SK-N-SH (cell line): ENCODE results near the gene SMARCA4. TPM values are rescaled to one million over a fixed set of nuclear protein-coding genes. Genes with fewer than 3 reads are reported as not detected.

Experiments used
- CTCF ChIA-PET: fragments of 300-600, 350-600 bp; formaldehyde crosslinking; extraction: SDS; loops from one replicate; lab custom pipeline; 2021; lab: Yijun Ruan, JAX
- POLR2A ChIA-PET: fragments of 350-600 bp; sonication (Branson Sonifier 250); formaldehyde crosslinking; extraction: SDS; loops from one replicate; lab custom pipeline; 2020; ENCODE audit warnings: antibody characterized with exemption, inconsistent platforms; lab: Yijun Ruan, JAX
- DNase-seq: peaks from one replicate; pipeline ENCODE4 v3.0.0; 2012
- H2AFZ ChIP-seq: fragments of 200-600 bp; sonication (generic); 2 replicates; pipeline ENCODE4 v1.8.1; 2016; ENCODE audit warnings: antibody characterized with exemption, mild to moderate bottlenecking, low read depth
- H3F3A ChIP-seq: fragments of 200-600 bp; sonication (generic); replicated peaks from 2 replicates; pipeline ENCODE3; 2016; ENCODE audit warnings: antibody characterized with exemption, mild to moderate bottlenecking; ENCODE audit not compliant: insufficient read depth
- H3K27ac ChIP-seq, 2 experiments: fragments of 200-500 bp in 1 of 2; fragments of 200-600 bp in 1 of 2; sonication (Bioruptor generic) in 1 of 2; sonication (generic), shearing (Covaris generic) in 1 of 2; 2 replicates each; pipeline versions ENCODE4 v1.5.1 to v1.6.1; 2014 to 2016; ENCODE audit warnings: low read depth in 2 of 2, inconsistent platforms in 1 of 2, low read length in 1 of 2, mild to moderate bottlenecking in 1 of 2, mixed read lengths in 1 of 2
- H3K27me3 ChIP-seq: fragments of 200-600 bp; sonication (generic), shearing (Covaris generic); 2 replicates; pipeline ENCODE4 v1.6.1; 2016; ENCODE audit warnings: mixed run types; ENCODE audit not compliant: insufficient read depth
- H3K36me3 ChIP-seq, 2 experiments: fragments of 200-500 bp in 1 of 2; fragments of 200-600 bp in 1 of 2; sonication (Bioruptor generic) in 1 of 2; sonication (generic) in 1 of 2; replicated peaks in 1 of 2; 2 replicates each; pipeline versions ENCODE3 to v1.5.1; 2014 to 2016; ENCODE audit warnings: low read length in 1 of 2, mild to moderate bottlenecking in 1 of 2; ENCODE audit not compliant: insufficient read depth in 2 of 2, control insufficient read depth in 1 of 2
- H3K4me1 ChIP-seq, 2 experiments: fragments of 200-500 bp in 1 of 2; fragments of 200-600 bp in 1 of 2; sonication (Bioruptor generic) in 1 of 2; sonication (generic), shearing (Covaris generic) in 1 of 2; 2 replicates each; pipeline versions ENCODE4 v1.5.1 to v1.6.1; 2014 to 2016; ENCODE audit warnings: low read depth in 1 of 2, low read length in 1 of 2, mixed run types in 1 of 2; ENCODE audit not compliant: insufficient read depth in 2 of 2, control insufficient read depth in 1 of 2
- H3K4me2 ChIP-seq: fragments of 200-600 bp; sonication (generic), shearing (Covaris generic); 2 replicates; pipeline ENCODE4 v1.6.1; 2017; ENCODE audit warnings: mixed run types
- H3K4me3 ChIP-seq, 2 experiments: fragments of 200-500 bp in 1 of 2; fragments of 200-600 bp in 1 of 2; sonication (Bioruptor generic) in 1 of 2; sonication (generic), shearing (Covaris generic) in 1 of 2; 2 replicates each; pipeline versions ENCODE4 v1.5.1 to v1.8.1; 2014 to 2016; ENCODE audit warnings: low read depth in 2 of 2, inconsistent platforms in 1 of 2, low read length in 1 of 2, mild to moderate bottlenecking in 1 of 2, mixed read lengths in 1 of 2, moderate library complexity in 1 of 2
- H3K79me2 ChIP-seq: fragments of 200-600 bp; sonication (generic); 2 replicates; pipeline ENCODE4 v1.8.1; 2017; ENCODE audit warnings: mild to moderate bottlenecking; ENCODE audit not compliant: insufficient read depth
- H3K9ac ChIP-seq: fragments of 200-600 bp; sonication (generic); 2 replicates; pipeline ENCODE4 v1.6.1; 2017; ENCODE audit warnings: mixed run types
- H3K9me2 ChIP-seq: fragments of 200-600 bp; sonication (generic); 2 replicates; pipeline ENCODE4 v1.6.1; 2017; ENCODE audit warnings: mixed run types
- H3K9me3 ChIP-seq: fragments of 200-600 bp; sonication (generic); 2 replicates; pipeline ENCODE4 v1.6.1; 2017; ENCODE audit warnings: mixed run types, mild to moderate bottlenecking, moderate library complexity
- H4K20me1 ChIP-seq: fragments of 200-600 bp; sonication (generic); 2 replicates; pipeline ENCODE4 v1.6.1; 2017; ENCODE audit warnings: mild to moderate bottlenecking, mixed run types; ENCODE audit not compliant: insufficient read depth
- CHD2 ChIP-seq: fragments of 150-350 bp; IDR thresholded peaks from 2 replicates; pipeline ENCODE4 v1.6.1; 2018; ENCODE audit warnings: low read length; ENCODE audit not compliant: partially characterized antibody
- EP300 ChIP-seq, 2 experiments: IDR thresholded peaks; 2 replicates each; pipeline versions ENCODE4 v1.4.0 to v1.6.1; 2012; ENCODE audit warnings: borderline replicate concordance in 1 of 2, low read depth in 1 of 2, low read length in 1 of 2
- EZH2phosphoT487 ChIP-seq: fragments of 200-600 bp; sonication (generic); IDR thresholded peaks from 2 replicates; pipeline ENCODE4 v1.6.1; 2017; ENCODE audit warnings: low read depth, mixed run types, mild to moderate bottlenecking, antibody characterized with exemption, moderate library complexity, borderline replicate concordance
- FOSL2 ChIP-seq: IDR thresholded peaks from 2 replicates; pipeline ENCODE4 v1.4.0; 2012; ENCODE audit warnings: low read depth, mild to moderate bottlenecking, moderate library complexity, borderline replicate concordance
- FOXJ3 ChIP-seq: sonication (generic); formaldehyde crosslinking; IDR thresholded peaks from 2 replicates; pipeline ENCODE4 v1.5.1; 2020; ENCODE audit warnings: mild to moderate bottlenecking, missing genetic modification reagents
- GATA2 ChIP-seq: sonication (generic); formaldehyde crosslinking; IDR thresholded peaks from 2 replicates; pipeline ENCODE4 v1.5.0; 2020; ENCODE audit warnings: mild to moderate bottlenecking, missing genetic modification reagents
- JUND ChIP-seq: IDR thresholded peaks from 2 replicates; pipeline ENCODE4 v1.4.0; 2012
- MXI1 ChIP-seq: IDR thresholded peaks from 2 replicates; pipeline ENCODE4 v1.6.1; 2012; ENCODE audit warnings: mild to moderate bottlenecking, low read depth, low read length, improper control_type of control experiment
- NFIC ChIP-seq: IDR thresholded peaks from 2 replicates; pipeline ENCODE4 v1.4.0; 2012; ENCODE audit warnings: borderline replicate concordance
- RCOR1 ChIP-seq: fragments of 150-350 bp; IDR thresholded peaks from 2 replicates; pipeline ENCODE4 v1.6.1; 2017; ENCODE audit warnings: antibody characterized with exemption, low read length
- REST ChIP-seq: IDR thresholded peaks from 2 replicates; pipeline ENCODE4 v1.6.1; 2012; ENCODE audit warnings: mild to moderate bottlenecking, low read depth, low read length, moderate library complexity
- RFX5 ChIP-seq: IDR thresholded peaks from 2 replicates; pipeline ENCODE4 v1.6.1; 2012; ENCODE audit warnings: mild to moderate bottlenecking, improper control_type of control experiment, low read length
- TEAD4 ChIP-seq: IDR thresholded peaks from 2 replicates; pipeline ENCODE4 v1.4.0; 2012; ENCODE audit warnings: mild to moderate bottlenecking, borderline replicate concordance; ENCODE audit not compliant: insufficient read depth
- WGBS: methylation state at CpG from one replicate; pipeline ENCODE4 v1.1.6; 2017; ENCODE audit warnings: low lambda C conversion rate; 5-methylcytosine and 5-hydroxymethylcytosine counted together
- polyA plus RNA-seq, 3 experiments: library from polyadenylated mRNA; depleted of rRNA; stranded (reverse); fragments of >200 nt; gene quantifications; 2 replicates each; pipeline ENCODE4 v1.2.3, GENCODE V29; 2012
- TF ChIP-seq, protein P1 (sequence below): IDR thresholded peaks from 2 replicates; pipeline ENCODE4 v1.4.0; 2012; ENCODE audit warnings: low read depth
- TF ChIP-seq, protein P2 (sequence below): fragments of 150-350 bp; IDR thresholded peaks from 2 replicates; pipeline ENCODE4 v1.6.1; 2016; ENCODE audit warnings: mild to moderate bottlenecking, low read depth, low read length

Gene SMARCA4
- polyA plus RNA-seq, 1 of the 3 experiments (the other 2 are of a cell fraction), result 90.7 TPM

DNA sequence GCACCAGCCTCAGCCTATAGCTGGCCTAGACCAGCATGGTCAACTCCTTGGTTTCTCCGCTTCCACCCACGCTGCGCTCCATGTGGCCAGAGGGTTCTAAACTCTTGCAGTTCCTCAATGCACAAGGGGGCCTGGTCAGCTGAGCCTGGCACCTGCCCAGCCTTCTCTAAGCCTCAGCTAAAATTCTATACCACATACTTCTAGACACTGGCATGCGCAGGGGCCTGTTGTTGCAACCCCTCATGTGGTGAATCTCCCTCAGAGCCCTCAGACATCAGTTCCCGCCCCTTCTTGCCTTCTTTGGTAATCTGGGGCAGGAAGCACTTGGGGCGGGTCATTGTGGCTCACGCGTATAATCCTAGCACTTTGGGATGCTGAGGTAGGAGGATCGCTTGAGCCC is 108.7 kb downstream of the SMARCA4 start:
- Histone ChIP-seq H3K4me2 (no peak overlapping the region), H3K4me1 (no peaks in the 10 kb centered on the region), H3F3A (no peaks in the 10 kb centered on the region), H3K9me3 (no peaks in the 10 kb centered on the region), H3K9me2 (no peaks in the 10 kb centered on the region), H3K4me3 (no peak overlapping the region), H3K36me3 (peaks cover 7 to 12% of the 10 kb centered on the region in 2 experiments), H3K27ac (no peak overlapping the region), H3K9ac (no peak overlapping the region), H3K27me3 (no peaks in the 10 kb centered on the region), H3K79me2 (no peaks in the 10 kb centered on the region), H4K20me1 (no peaks in the 10 kb centered on the region), H2AFZ (no peak overlapping the region)
- POLR2A ChIA-PET, result no interaction called here
- CTCF ChIA-PET, result interaction anchor here (1.3 to 1.4 kb wide), 2 partner anchors 18 to 128 kb away, joined by 3 to 6 read pairs; no protein-coding TSS in a partner anchor
- TF ChIP-seq, protein P1, sequence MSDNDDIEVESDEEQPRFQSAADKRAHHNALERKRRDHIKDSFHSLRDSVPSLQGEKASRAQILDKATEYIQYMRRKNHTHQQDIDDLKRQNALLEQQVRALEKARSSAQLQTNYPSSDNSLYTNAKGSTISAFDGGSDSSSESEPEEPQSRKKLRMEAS, result no peak
- TF ChIP-seq FOXJ3 (CRISPR knock-in tag) (no peak), GATA2 (no peak), RCOR1 (no peak), EP300 (IDR thresholded peaks at IDR 0.05; ENCODE audit: borderline replicate concordance in 1 of 2, low read depth in 1 of 2, low read length in 1 of 2) (no peak), MXI1 (no peak), TEAD4 (no peak), REST (no peak), JUND (no peak), CHD2 (no peak), NFIC (no peak), FOSL2 (no peak)
- TF ChIP-seq, protein P2, sequence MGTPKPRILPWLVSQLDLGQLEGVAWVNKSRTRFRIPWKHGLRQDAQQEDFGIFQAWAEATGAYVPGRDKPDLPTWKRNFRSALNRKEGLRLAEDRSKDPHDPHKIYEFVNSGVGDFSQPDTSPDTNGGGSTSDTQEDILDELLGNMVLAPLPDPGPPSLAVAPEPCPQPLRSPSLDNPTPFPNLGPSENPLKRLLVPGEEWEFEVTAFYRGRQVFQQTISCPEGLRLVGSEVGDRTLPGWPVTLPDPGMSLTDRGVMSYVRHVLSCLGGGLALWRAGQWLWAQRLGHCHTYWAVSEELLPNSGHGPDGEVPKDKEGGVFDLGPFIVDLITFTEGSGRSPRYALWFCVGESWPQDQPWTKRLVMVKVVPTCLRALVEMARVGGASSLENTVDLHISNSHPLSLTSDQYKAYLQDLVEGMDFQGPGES, result no peak
- WGBS, result 96% methylated on average over 9 of the region's 9 CpGs
- DNase-seq, result no peak

- no peak overlapping the region for H3K4me3 ChIP-seq
- ChIA-PET POLR2A (no interaction called here), CTCF (interaction anchor here (1.4 kb wide), 1 partner anchor 19 kb away, joined by 6 read pairs; no protein-coding TSS in a partner anchor)
- H3K4me2 ChIP-seq, result no peak overlapping the region
- H3K36me3 ChIP-seq, result peaks cover 4 to 12% of the 10 kb centered on the region in 2 experiments
- no peaks in the 10 kb centered on the region for H3K27me3 ChIP-seq
- H3K79me2 ChIP-seq, result no peaks in the 10 kb centered on the region
- no peak for DNase-seq
- no peaks in the 10 kb centered on the region for H3F3A ChIP-seq
- H3K9me2 ChIP-seq, result no peaks in the 10 kb centered on the region
- WGBS, result 82% methylated on average over 4 of the region's 4 CpGs
- no peak overlapping the region for H2AFZ ChIP-seq
- no peaks in the 10 kb centered on the region for H4K20me1 ChIP-seq
- no peaks in the 10 kb centered on the region for H3K9me3 ChIP-seq
- no peak overlapping the region for H3K27ac ChIP-seq
- H3K4me1 ChIP-seq, result no peaks in the 10 kb centered on the region
- H3K9ac ChIP-seq, result no peak overlapping the region
- TF ChIP-seq EZH2phosphoT487, result no peak
- no peak for TF ChIP-seq RFX5
Observed at GRCh38 chr19:11070123-11070522, 109.3 kb downstream of the SMARCA4 start.
